NCI-H2029 treated with DMSO at 0.1 percent for 48 hours (cell line): ENCODE results near the gene PML.
"Not testable (repeated sequence)": the region's sequence is repeated elsewhere in the genome, so short reads cannot be mapped to it uniquely, and the experiment has no call there.

Source experiments
- DNase-seq: peaks from one replicate; lab custom pipeline; 2025; lab: John Stamatoyannopoulos, UW

Gene PML

GRCh38 chr15:74040109-74040850 is 45.8 kb downstream of the PML start:
- DNase-seq, result no peak

- no peak for DNase-seq
Observed at GRCh38 chr15:74041311-74041756, 46.8 kb downstream of the PML start.

- DNase-seq, result no peak
Observed at GRCh38 chr15:74041777-74042435, 47.4 kb downstream of the PML start.

- no peak for DNase-seq
Observed at GRCh38 chr15:74042603-74043424, 48.3 kb downstream of the PML start.

GRCh38 chr15:74043425-74044266 is 49.1 kb downstream of the PML start:
- DNase-seq, result no peak

GRCh38 chr15:74044267-74045110 is 50.0 kb downstream of the PML start:
- DNase-seq, result no peak

- no peak for DNase-seq
Observed at GRCh38 chr15:74045184-74045583, 50.7 kb downstream of the PML start.

- no peak for DNase-seq
Observed at GRCh38 chr15:74045636-74046274, 51.2 kb downstream of the PML start.

GRCh38 chr15:74046275-74046674 is 51.8 kb downstream of the PML start:
- no peak for DNase-seq

GRCh38 chr15:74050127-74050526 is 55.6 kb downstream of the PML start:
- DNase-seq, result no peak

GRCh38 chr15:74050556-74051234 is 56.2 kb downstream of the PML start:
- DNase-seq, result no peak

- not testable (repeated sequence) for DNase-seq
Observed at GRCh38 chr15:74052271-74053260, 58.0 kb downstream of the PML start.

- DNase-seq, result no peak
Observed at GRCh38 chr15:74053517-74053916, 59.0 kb downstream of the PML start.

GRCh38 chr15:74053941-74054529 is 59.5 kb downstream of the PML start:
- no peak for DNase-seq

- DNase-seq, result no peak
Observed at GRCh38 chr15:74055804-74056203, 61.3 kb downstream of the PML start.

GRCh38 chr15:74056330-74056729 is 61.8 kb downstream of the PML start:
- DNase-seq, result not testable (repeated sequence)

GRCh38 chr15:74059050-74059833 is 64.7 kb downstream of the PML start:
- not testable (repeated sequence) for DNase-seq
